HFF-Myc (cell line): ENCODE measurements around the gene MLLT10.

Experiments used
- DNase-seq: peaks from one replicate; pipeline ENCODE4 v3.0.0-alpha.2; 2011; ENCODE audit warnings: low read depth; ENCODE audit errors: extremely low read depth
- H3K4me3 ChIP-seq: replicated peaks from 2 replicates; pipeline ENCODE4 v1.5.1; 2011; ENCODE audit warnings: low read depth, mild to moderate bottlenecking, control low read depth, low read length
- CTCF ChIP-seq: IDR thresholded peaks from 2 replicates; pipeline ENCODE4 v1.5.1; 2012; ENCODE audit warnings: mild to moderate bottlenecking, low read depth, low read length, control low read depth; ENCODE audit errors: missing control alignments

MLLT10 gene

GRCh38 chr10:21512573-21513404 lies 21.2 kb upstream of the MLLT10 start:
- DNase-seq = no peak
- H3K4me3 ChIP-seq = peak overlapping the region; percentile 68
- no peak for TF ChIP-seq CTCF

GRCh38 chr10:21513405-21513788 lies 20.6 kb upstream of the MLLT10 start:
- DNase-seq = no peak
- TF ChIP-seq CTCF = no peak
- H3K4me3 ChIP-seq = peak overlapping the region; percentile 68

GRCh38 chr10:21514129-21514817 lies 19.8 kb upstream of the MLLT10 start:
- peak overlapping the region; percentile 68 for H3K4me3 ChIP-seq
- TF ChIP-seq CTCF = no peak
- no peak for DNase-seq

GRCh38 chr10:21514818-21515351 lies 19.1 kb upstream of the MLLT10 start:
- no peak for TF ChIP-seq CTCF
- H3K4me3 ChIP-seq = peak overlapping the region; percentile 68
- DNase-seq = no peak

- H3K4me3 ChIP-seq = peak overlapping the region; percentile 68
- no peak for DNase-seq
These were observed 18.4 kb upstream of the MLLT10 start for GRCh38 chr10:21515361-21516241.

More at GRCh38 chr10:21515361-21516241, 18.4 kb upstream of the MLLT10 start:
- no peak for TF ChIP-seq CTCF
